H9 (cell line): ENCODE measurements around the gene EPHA2. TPM values are rescaled to one million over a fixed set of nuclear protein-coding genes. Genes with fewer than 3 reads are reported as not detected.
A peak's percentile ranks its signal among the peaks of the same experiment; 100 is the strongest.

Experiments used
- DNase-seq: peaks from one replicate; pipeline ENCODE4 v3.0.0-alpha.2; 2017
- H2AFZ ChIP-seq: one replicate; pipeline ENCODE4 v1.6.1; 2013; ENCODE audit warnings: mild to moderate bottlenecking, low read length, control low read depth, moderate library complexity
- H2AK5ac ChIP-seq: 2 replicates; pipeline ENCODE4 v1.6.1; 2013; ENCODE audit warnings: low read length, control low read depth, mixed read lengths; ENCODE audit not compliant: insufficient read length
- H2BK120ac ChIP-seq: one replicate; pipeline ENCODE4 v1.6.1; 2013; ENCODE audit warnings: low read depth, mild to moderate bottlenecking, low read length, control low read depth, inconsistent platforms; ENCODE audit not compliant: poor library complexity, severe bottlenecking
- H2BK12ac ChIP-seq: 2 replicates; pipeline ENCODE4 v1.6.1; 2013; ENCODE audit warnings: low read length, control low read depth, mixed read lengths, low read depth; ENCODE audit not compliant: insufficient read length
- H2BK15ac ChIP-seq: 2 replicates; pipeline ENCODE4 v1.6.1; 2013; ENCODE audit warnings: low read depth, low read length, control low read depth
- H2BK20ac ChIP-seq: one replicate; pipeline ENCODE4 v1.6.1; 2013; ENCODE audit warnings: low read depth, mild to moderate bottlenecking, low read length, control low read depth, inconsistent platforms; ENCODE audit not compliant: poor library complexity, severe bottlenecking
- H2BK5ac ChIP-seq: 2 replicates; pipeline ENCODE4 v1.6.1; 2013; ENCODE audit warnings: low read length, control low read depth, mixed read lengths; ENCODE audit not compliant: insufficient read length
- H3K14ac ChIP-seq: 2 replicates; pipeline ENCODE4 v1.6.1; 2013; ENCODE audit warnings: low read length, control low read depth; ENCODE audit not compliant: insufficient read depth
- H3K18ac ChIP-seq: 2 replicates; pipeline ENCODE4 v1.6.1; 2013; ENCODE audit warnings: low read depth, mild to moderate bottlenecking, mixed read lengths, low read length, control low read depth; ENCODE audit not compliant: insufficient read length
- H3K23ac ChIP-seq: 2 replicates; pipeline ENCODE4 v1.6.1; 2013; ENCODE audit warnings: low read length, control low read depth, mixed read lengths, low read depth; ENCODE audit not compliant: insufficient read length
- H3K23me2 ChIP-seq: 2 replicates; pipeline ENCODE4 v1.6.1; 2013; ENCODE audit warnings: low read depth, mild to moderate bottlenecking, mixed read lengths, low read length, control low read depth; ENCODE audit not compliant: insufficient read length, poor library complexity, severe bottlenecking
- H3K27ac ChIP-seq: 2 replicates; pipeline ENCODE4 v1.5.1; 2013; ENCODE audit warnings: low read length, control low read depth, mixed read lengths, low read depth; ENCODE audit not compliant: insufficient read length
- H3K27me3 ChIP-seq: 2 replicates; pipeline ENCODE4 v1.6.1; 2013; ENCODE audit warnings: low read length, control low read depth, inconsistent platforms; ENCODE audit not compliant: insufficient read depth
- H3K4ac ChIP-seq: 2 replicates; pipeline ENCODE4 v1.6.1; 2013; ENCODE audit warnings: low read depth, mild to moderate bottlenecking, control low read depth, inconsistent platforms, low read length, moderate library complexity
- H3K4me1 ChIP-seq: 2 replicates; pipeline ENCODE4 v1.6.1; 2013; ENCODE audit warnings: low read length, control low read depth, inconsistent platforms; ENCODE audit not compliant: insufficient read depth
- H3K4me2 ChIP-seq: 2 replicates; pipeline ENCODE4 v1.6.1; 2013; ENCODE audit warnings: low read length, control low read depth, mixed read lengths; ENCODE audit not compliant: insufficient read length, insufficient read depth
- H3K56ac ChIP-seq: 2 replicates; pipeline ENCODE4 v1.6.1; 2013; ENCODE audit warnings: low read depth, mild to moderate bottlenecking, mixed read lengths, low read length, control low read depth; ENCODE audit not compliant: insufficient read length
- H3K79me1 ChIP-seq: 2 replicates; pipeline ENCODE4 v1.6.1; 2013; ENCODE audit warnings: low read depth, mild to moderate bottlenecking, moderate library complexity, low read length, control low read depth, inconsistent platforms; ENCODE audit not compliant: insufficient read depth, poor library complexity, severe bottlenecking
- H3K79me2 ChIP-seq: 2 replicates; pipeline ENCODE4 v1.6.1; 2013; ENCODE audit warnings: low read length, control low read depth, inconsistent platforms; ENCODE audit not compliant: insufficient read depth
- H3K9ac ChIP-seq: 2 replicates; pipeline ENCODE4 v1.6.1; 2013; ENCODE audit warnings: low read length, control low read depth, mixed read lengths; ENCODE audit not compliant: insufficient read length; ENCODE audit errors: extremely low read depth
- H3K9me3 ChIP-seq: one replicate; pipeline ENCODE4 v1.6.1; 2013; ENCODE audit warnings: low read depth, low read length, inconsistent platforms; ENCODE audit not compliant: control insufficient read depth
- H3T11ph ChIP-seq: one replicate; pipeline ENCODE4 v1.6.1; 2013; ENCODE audit warnings: mild to moderate bottlenecking, low read length, control low read depth, inconsistent platforms
- H4K20me1 ChIP-seq: one replicate; pipeline ENCODE4 v1.6.1; 2013; ENCODE audit not compliant: control insufficient read depth, insufficient read length, insufficient read depth
- H4K5ac ChIP-seq: 2 replicates; pipeline ENCODE4 v1.6.1; 2013; ENCODE audit warnings: low read depth, mild to moderate bottlenecking, mixed read lengths, low read length, control low read depth; ENCODE audit not compliant: insufficient read length
- H4K8ac ChIP-seq: replicated peaks from 2 replicates; pipeline ENCODE4 v1.6.1; 2013; ENCODE audit warnings: low read length, control low read depth, mixed read lengths, low read depth; ENCODE audit not compliant: insufficient read length
- H4K91ac ChIP-seq: 2 replicates; pipeline ENCODE4 v1.6.1; 2013; ENCODE audit warnings: low read depth, mild to moderate bottlenecking, moderate library complexity, mixed read lengths, low read length, control low read depth; ENCODE audit not compliant: insufficient read length
- H3K27ac Mint-ChIP-seq, 3 experiments: 2 replicates in 2 of 3; 3 replicates in 1 of 3; pipeline ENCODE4 v1.8.0; 2020 to 2021; ENCODE audit warnings: mixed read lengths in 3 of 3, mild to moderate bottlenecking in 1 of 3, moderate library complexity in 1 of 3
- H3K27me3 Mint-ChIP-seq: 2 replicates; pipeline ENCODE4 v1.8.0; 2021; ENCODE audit warnings: low read depth, mild to moderate bottlenecking, moderate library complexity, mixed read lengths
- H3K36me3 Mint-ChIP-seq, 3 experiments: 2 replicates in 2 of 3; 3 replicates in 1 of 3; pipeline ENCODE4 v1.8.0; 2020 to 2021; ENCODE audit warnings: low read depth in 3 of 3, mixed read lengths in 3 of 3; ENCODE audit not compliant: insufficient read depth in 1 of 3
- H3K4me1 Mint-ChIP-seq, 2 experiments: 2 replicates each; pipeline ENCODE4 v1.8.0; 2020; ENCODE audit warnings: mixed read lengths in 2 of 2
- H3K4me3 Mint-ChIP-seq, 2 experiments: 2 replicates in 1 of 2; 3 replicates in 1 of 2; pipeline ENCODE4 v1.8.0; 2020 to 2021; ENCODE audit warnings: mild to moderate bottlenecking in 2 of 2, mixed read lengths in 2 of 2, moderate library complexity in 1 of 2
- H3K9me3 Mint-ChIP-seq, 2 experiments: 2 replicates in 1 of 2; 3 replicates in 1 of 2; pipeline ENCODE4 v1.8.0; 2020; ENCODE audit warnings: mild to moderate bottlenecking in 2 of 2, mixed read lengths in 2 of 2, moderate library complexity in 1 of 2
- WGBS: extraction: QIAGEN DNeasy Blood & Tissue Kit; methylation state at CpG from one replicate; pipeline ENCODE4 v1.1.7; 2013; ENCODE audit warnings: missing lambda C conversion rate, low lambda C conversion rate, mixed read lengths; ENCODE audit not compliant: insufficient read length; ENCODE audit errors: extremely low coverage; 5-methylcytosine and 5-hydroxymethylcytosine counted together
- total RNA-seq: library from RNA; stranded (reverse); gene quantifications from 2 replicates; pipeline ENCODE4 v1.2.1, GENCODE V29; 2021
- TF ChIP-seq, protein P1 (sequence below): fragments of 200-600 bp; sonication (generic); conservative IDR thresholded peaks from 3 replicates; pipeline ENCODE4 v1.8.0; 2021; ENCODE audit warnings: antibody characterized with exemption, mild to moderate bottlenecking

EPHA2 gene
- total RNA-seq, 1 experiment from 2014 or later: 33.1 TPM

DNA sequence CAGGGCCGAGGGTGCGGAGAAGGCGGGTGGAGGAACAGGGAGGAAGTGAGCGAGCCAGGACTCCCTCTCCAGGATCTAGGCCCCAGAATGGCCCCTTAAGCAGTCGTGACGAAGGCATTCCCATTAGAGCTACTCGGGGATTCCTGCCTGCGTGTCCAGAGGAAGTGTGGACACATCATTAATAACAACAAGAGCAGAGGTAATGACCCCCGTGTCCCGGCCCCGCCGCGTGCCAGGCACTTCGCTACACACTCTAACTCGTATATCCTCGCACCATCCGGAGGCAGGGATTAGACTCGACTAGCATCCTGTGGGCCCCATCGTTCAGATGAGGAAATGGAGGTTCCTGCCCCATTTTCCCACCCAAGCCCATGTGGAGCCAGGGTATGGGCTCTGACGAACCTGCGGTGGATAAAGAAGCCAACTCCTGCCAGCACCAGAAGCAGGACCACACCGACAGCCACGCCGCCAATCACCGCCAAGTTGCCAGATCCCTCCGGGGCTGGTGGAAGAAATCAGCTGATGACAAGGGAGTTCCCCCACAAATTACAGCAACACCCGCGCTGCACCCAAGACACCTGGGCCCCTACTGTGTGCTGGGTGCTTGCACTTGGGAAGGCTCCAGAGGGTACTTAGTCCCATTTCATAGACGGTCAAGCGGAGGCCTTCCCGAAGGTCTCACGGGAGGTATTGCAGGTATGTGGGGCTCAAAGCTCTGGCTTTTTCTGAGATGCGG is 21.6 kb downstream of the EPHA2 start:
- no peak overlapping the region for H3K14ac ChIP-seq
- H3K27me3 ChIP-seq: no peaks in the 10 kb centered on the region
- H3T11ph ChIP-seq: no peak overlapping the region
- no peak overlapping the region for H3K27ac ChIP-seq
- H3K36me3 Mint-ChIP-seq: peaks cover 40 to 84% (median 51%) of the 10 kb centered on the region in 3 experiments; a peak in 6 of 7 replicates
- H2AFZ ChIP-seq: no peak overlapping the region
- H3K56ac ChIP-seq: no peak overlapping the region
- no peak for DNase-seq
- no peak overlapping the region for H3K4me3 Mint-ChIP-seq
- H2BK12ac ChIP-seq: no peak overlapping the region
- no peak overlapping the region for H2BK5ac ChIP-seq
- no peak overlapping the region for H3K4ac ChIP-seq
- no peaks in the 10 kb centered on the region for H4K20me1 ChIP-seq
- peak overlapping the region in 1 of 3 experiments; percentile 36; a peak in 1 of 7 replicates for H3K27ac Mint-ChIP-seq
- no peak overlapping the region for H3K18ac ChIP-seq
- no peak overlapping the region for H4K5ac ChIP-seq
- H3K9me3 Mint-ChIP-seq: no peaks in the 10 kb centered on the region
- H3K79me1 ChIP-seq: peaks cover 5% of the 10 kb centered on the region
- H2BK15ac ChIP-seq: no peak overlapping the region
- peaks cover under 1% of the 10 kb centered on the region in 2 experiments for H3K4me1 Mint-ChIP-seq
- H3K23me2 ChIP-seq: no peaks in the 10 kb centered on the region
- H2BK120ac ChIP-seq: no peak overlapping the region
- TF ChIP-seq, protein P1, sequence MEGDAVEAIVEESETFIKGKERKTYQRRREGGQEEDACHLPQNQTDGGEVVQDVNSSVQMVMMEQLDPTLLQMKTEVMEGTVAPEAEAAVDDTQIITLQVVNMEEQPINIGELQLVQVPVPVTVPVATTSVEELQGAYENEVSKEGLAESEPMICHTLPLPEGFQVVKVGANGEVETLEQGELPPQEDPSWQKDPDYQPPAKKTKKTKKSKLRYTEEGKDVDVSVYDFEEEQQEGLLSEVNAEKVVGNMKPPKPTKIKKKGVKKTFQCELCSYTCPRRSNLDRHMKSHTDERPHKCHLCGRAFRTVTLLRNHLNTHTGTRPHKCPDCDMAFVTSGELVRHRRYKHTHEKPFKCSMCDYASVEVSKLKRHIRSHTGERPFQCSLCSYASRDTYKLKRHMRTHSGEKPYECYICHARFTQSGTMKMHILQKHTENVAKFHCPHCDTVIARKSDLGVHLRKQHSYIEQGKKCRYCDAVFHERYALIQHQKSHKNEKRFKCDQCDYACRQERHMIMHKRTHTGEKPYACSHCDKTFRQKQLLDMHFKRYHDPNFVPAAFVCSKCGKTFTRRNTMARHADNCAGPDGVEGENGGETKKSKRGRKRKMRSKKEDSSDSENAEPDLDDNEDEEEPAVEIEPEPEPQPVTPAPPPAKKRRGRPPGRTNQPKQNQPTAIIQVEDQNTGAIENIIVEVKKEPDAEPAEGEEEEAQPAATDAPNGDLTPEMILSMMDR: no peak
- H3K9me3 ChIP-seq: no peaks in the 10 kb centered on the region
- H3K27me3 Mint-ChIP-seq: no peaks in the 10 kb centered on the region
- no peak overlapping the region for H3K23ac ChIP-seq
- H4K91ac ChIP-seq: no peak overlapping the region
- H2AK5ac ChIP-seq: no peak overlapping the region
- no CpG with 5 or more reads among the region's 33 CpGs for WGBS
- no peak overlapping the region for H4K8ac ChIP-seq
- H3K4me1 ChIP-seq: no peaks in the 10 kb centered on the region
- no peaks in the 10 kb centered on the region; the same call in 1 of the 2 replicates for H3K79me2 ChIP-seq
- no peak overlapping the region for H2BK20ac ChIP-seq
- H3K4me2 ChIP-seq: no peak overlapping the region
- no peak overlapping the region for H3K9ac ChIP-seq
